ENCODE results near the gene MYO1D.

MYO1D gene

GRCh38 chr17:32609884-32610650 is 266.9 kb downstream of the MYO1D start:
- no peak for DNase-seq

GRCh38 chr17:32609085-32609484 is 267.8 kb downstream of the MYO1D start:
- DNase-seq, result peak; percentile 86

- no peak for DNase-seq
Observed at GRCh38 chr17:32608267-32608666, 268.7 kb downstream of the MYO1D start.

- DNase-seq, result no peak
Observed at GRCh38 chr17:32604966-32605365, 272.0 kb downstream of the MYO1D start.

GRCh38 chr17:32602396-32602795 is 274.5 kb downstream of the MYO1D start:
- no peak for DNase-seq

GRCh38 chr17:32601866-32602265 is 275.1 kb downstream of the MYO1D start:
- DNase-seq, result no peak

GRCh38 chr17:32596628-32597027 is 280.3 kb downstream of the MYO1D start:
- peak; percentile 34 for DNase-seq

GRCh38 chr17:32596206-32596605 is 280.7 kb downstream of the MYO1D start:
- no peak for DNase-seq

- no peak for DNase-seq
Observed at GRCh38 chr17:32593003-32593402, 283.9 kb downstream of the MYO1D start.

- DNase-seq, result no peak
Observed at GRCh38 chr17:32591405-32591804, 285.5 kb downstream of the MYO1D start.

- DNase-seq, result no peak
Observed at GRCh38 chr17:32590974-32591373, 285.9 kb downstream of the MYO1D start.

GRCh38 chr17:32588982-32589381 is 287.9 kb downstream of the MYO1D start:
- DNase-seq, result peak; percentile 8

GRCh38 chr17:32588135-32588534 is 288.8 kb downstream of the MYO1D start:
- no peak for DNase-seq

GRCh38 chr17:32586666-32587065 is 290.3 kb downstream of the MYO1D start:
- DNase-seq, result no peak

- DNase-seq, result no peak
Observed at GRCh38 chr17:32584792-32585191, 292.1 kb downstream of the MYO1D start.

GRCh38 chr17:32583053-32583452 is 293.9 kb downstream of the MYO1D start:
- no peak for DNase-seq

- DNase-seq, result peak; percentile 54
Observed at GRCh38 chr17:32575852-32576251, 301.1 kb downstream of the MYO1D start.

GRCh38 chr17:32570081-32570396 is 306.9 kb downstream of the MYO1D start:
- no peak for DNase-seq

GRCh38 chr17:32569171-32570080 is 307.5 kb downstream of the MYO1D start:
- peak; percentile 21 for DNase-seq

- DNase-seq, result no peak
Observed at GRCh38 chr17:32568705-32569104, 308.2 kb downstream of the MYO1D start.

GRCh38 chr17:32567511-32567910 is 309.4 kb downstream of the MYO1D start:
- DNase-seq, result no peak

- DNase-seq, result no peak
Observed at GRCh38 chr17:32567086-32567485, 309.8 kb downstream of the MYO1D start.

GRCh38 chr17:32566303-32566702 is 310.6 kb downstream of the MYO1D start:
- no peak for DNase-seq

- DNase-seq, result no peak
Observed at GRCh38 chr17:32565401-32565800, 311.5 kb downstream of the MYO1D start.
